ENCODE measurements around the gene ABL1. TPM values are rescaled to one million over a fixed set of nuclear protein-coding genes. Genes with fewer than 3 reads are reported as not detected.
A peak's percentile ranks its signal among the peaks of the same experiment; 100 is the strongest.

Gene ABL1
- total and polyA plus RNA-seq, 4 donors, result 12.8 to 98.7 (median 65.1) TPM

DNA sequence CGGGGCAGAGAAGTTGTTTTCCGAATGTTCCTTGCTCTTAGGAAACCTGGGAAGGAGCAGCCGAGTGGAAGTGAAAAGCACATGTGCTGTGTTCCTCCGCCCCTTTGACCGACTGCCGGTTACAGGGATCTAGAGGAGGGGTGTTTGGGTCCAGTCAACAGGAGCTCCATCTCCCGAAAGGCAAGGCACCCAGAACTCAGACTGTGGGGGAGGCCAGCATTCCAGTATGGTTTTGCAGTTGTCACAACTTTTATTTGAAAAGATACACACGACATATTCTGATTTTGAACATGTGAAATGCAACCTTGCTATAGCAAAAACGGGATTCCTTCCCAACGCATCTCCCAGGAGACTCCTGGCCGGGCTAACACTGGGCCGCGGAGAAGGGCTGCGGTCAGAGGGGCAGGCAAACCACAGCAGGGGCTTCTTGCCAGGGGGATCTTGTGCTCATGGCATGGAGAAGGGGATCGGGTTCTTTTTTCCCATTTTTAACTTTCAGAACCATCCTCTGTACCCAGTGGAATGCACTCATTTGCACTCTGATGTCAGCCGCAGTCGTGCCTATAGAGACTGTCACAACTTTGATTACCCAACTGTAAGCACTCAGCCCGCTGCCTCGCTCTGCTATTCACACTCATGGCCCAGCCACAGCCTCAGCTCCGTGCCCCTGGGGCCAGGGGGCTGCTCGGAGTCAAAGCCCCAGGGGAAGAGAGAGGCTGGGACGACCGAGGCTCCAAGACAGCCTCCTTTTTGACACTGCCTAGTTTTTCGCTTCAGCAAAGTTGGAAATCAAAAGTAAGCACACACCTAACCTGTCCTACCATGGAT lies 57.6 kb downstream of the ABL1 start:
- Histone ChIP-seq H3K4me1 (ENCODE audit: control insufficient read depth in 1 of 2, insufficient read depth in 2 of 2, low read length in 2 of 2) (no peaks in the 10 kb centered on the region), H3K4me3 (ENCODE audit: low read length in 2 of 2) (no peak overlapping the region), H3K36me3 (ENCODE audit: control insufficient read depth in 1 of 2, insufficient read depth in 2 of 2, low read length in 1 of 2) (peaks cover 0 to 10% of the 10 kb centered on the region in 2 donors), H3K27ac (ENCODE audit: low read depth in 1 of 2, low read length in 2 of 2) (no peak overlapping the region), H3K27me3 (ENCODE audit: control insufficient read depth in 1 of 2, insufficient read depth in 2 of 2, low read length in 1 of 2) (no peaks in the 10 kb centered on the region), H3K9me3 (ENCODE audit: control insufficient read depth, low read length) (no peaks in the 10 kb centered on the region)
- intact Hi-C loops (cut with DNase I), result no loop called here
- DNase-seq (no peak), ATAC-seq (ENCODE audit: low FRiP score) (no peak)
- 64 to 72% methylated on average over 24 of the region's 24 CpGs for WGBS, 2 donors

DNA sequence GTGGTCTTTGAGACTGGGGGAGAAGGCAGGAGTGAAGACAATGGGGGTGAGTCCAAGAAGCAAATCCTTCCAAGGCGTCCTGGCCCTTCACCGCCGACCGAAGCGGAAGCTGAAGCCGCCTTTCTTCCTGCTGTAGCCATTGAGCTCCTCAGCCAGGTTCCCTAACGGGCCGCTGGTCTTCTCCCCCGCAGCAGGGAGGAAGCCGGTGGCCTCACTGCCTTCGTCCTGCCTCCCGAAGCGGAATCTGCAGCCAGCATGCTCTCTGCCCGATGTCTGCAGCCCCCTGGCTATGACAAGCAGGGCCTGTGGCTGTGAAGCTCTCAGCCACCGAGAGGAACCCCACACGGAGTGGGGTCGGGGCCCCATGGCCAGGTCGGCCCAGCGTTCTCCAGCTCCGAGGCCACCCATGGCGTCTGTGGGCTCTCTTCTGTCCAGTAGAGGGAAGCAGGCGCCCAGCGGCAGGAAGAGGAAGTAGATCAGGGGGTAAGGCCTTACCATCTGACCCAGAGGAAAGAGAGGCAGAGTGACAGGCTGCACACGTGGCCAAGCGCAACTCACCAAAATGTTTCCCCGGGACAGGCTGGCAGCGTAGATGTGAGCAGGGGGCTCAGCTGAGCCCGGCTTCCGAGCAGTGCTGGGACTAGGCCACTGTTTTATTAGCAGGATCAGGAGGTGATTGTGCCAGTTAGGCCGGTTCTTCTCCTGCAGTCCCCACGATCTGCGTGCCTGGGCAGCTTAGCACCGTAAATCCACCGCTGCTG lies 58.5 kb downstream of the ABL1 start:
- Histone ChIP-seq H3K4me3 (ENCODE audit: low read length in 2 of 2) (no peak overlapping the region), H3K27me3 (ENCODE audit: control insufficient read depth in 1 of 2, insufficient read depth in 2 of 2, low read length in 1 of 2) (no peaks in the 10 kb centered on the region), H3K27ac (ENCODE audit: low read depth in 1 of 2, low read length in 2 of 2) (no peak overlapping the region), H3K9me3 (ENCODE audit: control insufficient read depth, low read length) (no peaks in the 10 kb centered on the region), H3K4me1 (ENCODE audit: control insufficient read depth in 1 of 2, insufficient read depth in 2 of 2, low read length in 2 of 2) (no peaks in the 10 kb centered on the region), H3K36me3 (ENCODE audit: control insufficient read depth in 1 of 2, insufficient read depth in 2 of 2, low read length in 1 of 2) (peaks cover 0 to 6% of the 10 kb centered on the region in 2 donors)
- ATAC-seq (ENCODE audit: low FRiP score) (no peak), DNase-seq (peak; percentile 79 to 85)
- intact Hi-C loops (cut with DNase I), result no loop called here
- WGBS, 2 donors, result 80 to 81% methylated on average over 33 to 34 of the region's 34 CpGs

DNA sequence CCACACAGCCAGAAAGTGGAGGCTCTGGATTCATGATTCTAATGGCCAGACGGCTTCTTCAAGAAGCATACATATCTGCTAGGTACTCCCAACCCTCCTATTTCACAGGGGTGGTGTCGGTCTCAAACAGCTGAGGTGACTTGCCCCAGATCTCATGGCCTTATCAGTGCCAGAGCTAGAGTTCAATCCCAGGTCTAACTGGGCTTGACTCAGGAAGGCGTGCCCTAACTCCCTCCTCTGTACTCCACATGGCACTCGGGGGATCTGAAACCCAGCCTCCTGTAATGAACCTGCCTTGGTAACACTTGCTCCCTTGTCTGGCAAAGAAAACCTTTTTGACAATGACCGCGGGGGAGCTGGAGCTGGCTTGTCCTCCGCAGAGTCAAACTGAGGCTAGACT lies 59.5 kb downstream of the ABL1 start:
- H3K36me3 ChIP-seq (ENCODE audit: control insufficient read depth in 1 of 2, insufficient read depth in 2 of 2, low read length in 1 of 2), result peaks cover 0 to 6% of the 10 kb centered on the region in 2 donors
- no peaks in the 10 kb centered on the region for H3K4me1 ChIP-seq (ENCODE audit: control insufficient read depth in 1 of 2, insufficient read depth in 2 of 2, low read length in 2 of 2)
- no peaks in the 10 kb centered on the region for H3K27me3 ChIP-seq (ENCODE audit: control insufficient read depth in 1 of 2, insufficient read depth in 2 of 2, low read length in 1 of 2)
- H3K9me3 ChIP-seq (ENCODE audit: control insufficient read depth, low read length), result no peaks in the 10 kb centered on the region
- H3K27ac ChIP-seq (ENCODE audit: low read depth in 1 of 2, low read length in 2 of 2), result no peak overlapping the region
- intact Hi-C loops (cut with DNase I), result no loop called here
- H3K4me3 ChIP-seq (ENCODE audit: low read length in 2 of 2), result no peak overlapping the region
- DNase-seq (no peak), ATAC-seq (ENCODE audit: low FRiP score) (no peak)
- 64 to 71% methylated on average over 7 of the region's 7 CpGs for WGBS, 2 donors

DNA sequence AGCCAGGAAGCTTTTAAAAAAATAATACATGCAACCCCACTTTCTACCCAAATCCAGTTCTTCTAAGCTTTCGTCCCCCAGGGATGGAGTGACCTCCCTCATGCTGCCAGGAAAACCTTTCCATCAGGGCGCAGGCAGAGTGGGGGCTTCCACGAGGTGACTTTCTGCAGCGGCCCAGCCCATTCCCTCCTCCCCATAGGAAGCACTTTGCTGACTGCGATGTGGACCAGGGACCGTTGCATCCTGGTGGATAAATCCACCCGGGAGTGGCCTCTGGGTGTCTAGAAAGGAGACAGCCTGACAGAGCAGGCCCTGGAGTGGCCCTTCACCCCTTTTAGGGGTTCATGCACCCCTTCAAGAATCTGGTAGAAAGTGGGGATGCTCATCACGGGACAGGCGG lies 60.0 kb downstream of the ABL1 start:
- no peak for ATAC-seq (ENCODE audit: low FRiP score)
- H3K27ac ChIP-seq (ENCODE audit: low read depth in 1 of 2, low read length in 2 of 2), result no peak overlapping the region
- no peak overlapping the region for H3K4me3 ChIP-seq (ENCODE audit: low read length in 2 of 2)
- peaks cover 0 to 5% of the 10 kb centered on the region in 2 donors for H3K36me3 ChIP-seq (ENCODE audit: control insufficient read depth in 1 of 2, insufficient read depth in 2 of 2, low read length in 1 of 2)
- no peaks in the 10 kb centered on the region for H3K27me3 ChIP-seq (ENCODE audit: control insufficient read depth in 1 of 2, insufficient read depth in 2 of 2, low read length in 1 of 2)
- intact Hi-C loops (cut with DNase I), result no loop called here
- no peak for DNase-seq
- H3K9me3 ChIP-seq (ENCODE audit: control insufficient read depth, low read length), result no peaks in the 10 kb centered on the region
- 47 to 51% methylated on average over 9 of the region's 9 CpGs for WGBS, 2 donors
- no peaks in the 10 kb centered on the region for H3K4me1 ChIP-seq (ENCODE audit: control insufficient read depth in 1 of 2, insufficient read depth in 2 of 2, low read length in 2 of 2)

DNA sequence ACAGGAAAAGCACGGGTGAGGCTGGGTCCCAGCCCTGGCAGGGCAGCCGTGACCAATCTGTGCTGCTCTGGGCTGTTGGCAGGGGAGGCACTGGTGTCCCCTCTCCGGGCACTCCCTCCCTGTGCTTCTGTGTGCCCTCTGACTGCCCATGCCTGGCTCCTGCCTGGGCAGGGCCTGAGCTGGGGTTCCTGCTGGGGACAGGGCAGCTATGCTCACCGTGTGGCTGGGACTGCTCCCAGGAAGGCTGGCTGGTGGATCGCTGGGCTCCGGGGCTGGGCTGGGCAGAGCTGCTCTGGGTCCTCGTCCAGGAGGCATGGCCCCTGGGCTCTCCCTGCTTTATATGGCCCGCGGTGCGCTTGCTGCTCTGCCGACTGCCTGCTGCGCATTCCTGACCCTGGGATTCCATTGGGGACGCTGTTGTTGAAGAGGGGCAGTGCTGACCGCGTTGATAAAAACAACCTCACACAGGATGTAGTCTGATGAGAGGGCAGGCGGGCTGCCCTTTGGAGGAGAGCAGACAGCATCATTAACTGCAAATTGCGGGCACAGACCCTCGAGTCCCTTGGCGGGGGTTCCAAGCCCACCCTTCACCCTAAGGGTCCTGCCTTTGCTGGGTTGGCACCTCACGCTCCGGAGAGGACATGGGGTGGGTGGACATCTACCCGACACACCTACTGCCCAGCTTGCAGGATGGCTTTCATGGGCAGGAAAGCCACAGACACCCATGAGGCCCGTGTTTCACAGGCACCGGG lies 60.6 kb downstream of the ABL1 start:
- DNase-seq, result peak in 1 of 2 donors; percentile 76
- no peaks in the 10 kb centered on the region for H3K9me3 ChIP-seq (ENCODE audit: control insufficient read depth, low read length)
- no peaks in the 10 kb centered on the region for H3K27me3 ChIP-seq (ENCODE audit: control insufficient read depth in 1 of 2, insufficient read depth in 2 of 2, low read length in 1 of 2)
- H3K4me1 ChIP-seq (ENCODE audit: control insufficient read depth in 1 of 2, insufficient read depth in 2 of 2, low read length in 2 of 2), result no peaks in the 10 kb centered on the region
- intact Hi-C loops (cut with DNase I), result no loop called here
- ATAC-seq (ENCODE audit: low FRiP score), result peak; percentile 31
- H3K4me3 ChIP-seq (ENCODE audit: low read length in 2 of 2), result no peak overlapping the region
- peaks cover 0 to 2% of the 10 kb centered on the region in 2 donors for H3K36me3 ChIP-seq (ENCODE audit: control insufficient read depth in 1 of 2, insufficient read depth in 2 of 2, low read length in 1 of 2)
- no peak overlapping the region for H3K27ac ChIP-seq (ENCODE audit: low read depth in 1 of 2, low read length in 2 of 2)
- WGBS, 2 donors, result 39 to 40% methylated on average over 24 of the region's 24 CpGs

DNA sequence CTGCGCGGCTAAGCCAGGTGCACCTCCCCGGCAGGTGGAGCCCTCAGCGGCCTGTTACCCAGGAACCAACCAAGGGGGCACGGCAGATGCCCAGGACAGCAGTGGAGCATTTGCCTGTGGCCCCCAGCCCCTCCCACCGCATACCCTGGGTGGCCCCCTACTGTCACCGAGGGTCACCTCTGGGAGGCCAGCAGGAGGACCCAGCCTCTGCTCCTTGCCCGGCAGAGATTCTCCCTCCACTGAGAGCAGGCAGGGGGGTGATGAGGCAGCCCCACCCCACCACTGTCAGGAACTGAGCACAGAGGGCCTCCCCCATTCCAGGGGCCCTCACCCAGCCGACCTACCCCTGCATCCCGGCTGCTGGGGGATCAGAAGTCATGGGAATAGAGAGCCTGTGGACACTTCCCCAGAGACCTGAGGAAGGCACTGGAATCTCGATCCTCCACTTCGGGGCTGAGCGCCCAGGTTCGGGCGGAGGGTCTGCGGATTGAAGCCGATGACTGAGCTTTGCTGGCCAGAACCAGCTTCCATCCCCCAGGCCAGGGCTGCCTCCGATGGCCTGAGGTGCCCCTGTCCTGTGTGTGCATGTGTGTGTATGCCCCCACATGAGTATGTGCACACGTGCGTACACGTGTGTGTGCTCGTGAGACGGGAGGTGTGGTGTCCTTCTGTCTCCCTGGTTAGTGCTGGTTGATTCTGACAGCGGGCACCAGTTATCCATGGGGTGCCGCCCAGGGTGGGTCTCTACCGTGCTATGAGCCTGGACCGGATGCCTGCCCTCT lies 61.4 kb downstream of the ABL1 start, which contains the start of gene QRFP:
TSS of gene QRFP (minus strand) at position 580 of the 782 bp plus-strand sequence. CDS start 2,974 bp downstream, outside the sequence.
- no peak for ATAC-seq (ENCODE audit: low FRiP score)
- no peaks in the 10 kb centered on the region for H3K9me3 ChIP-seq (ENCODE audit: control insufficient read depth, low read length)
- no peaks in the 10 kb centered on the region for H3K27me3 ChIP-seq (ENCODE audit: control insufficient read depth in 1 of 2, insufficient read depth in 2 of 2, low read length in 1 of 2)
- 71 to 75% methylated on average over 27 of the region's 27 CpGs for WGBS, 2 donors
- H3K4me1 ChIP-seq (ENCODE audit: control insufficient read depth in 1 of 2, insufficient read depth in 2 of 2, low read length in 2 of 2), result no peaks in the 10 kb centered on the region
- no peak within 1 kb of the TSS for H3K4me3 ChIP-seq (ENCODE audit: low read length in 2 of 2)
- no peak within 1 kb of the TSS for H3K27ac ChIP-seq (ENCODE audit: low read depth in 1 of 2, low read length in 2 of 2)
- H3K36me3 ChIP-seq (ENCODE audit: control insufficient read depth in 1 of 2, insufficient read depth in 2 of 2, low read length in 1 of 2), result peaks cover 0 to 2% of the 10 kb centered on the region in 2 donors
- intact Hi-C loops (cut with DNase I), result no loop called here
- no peak for DNase-seq

DNA sequence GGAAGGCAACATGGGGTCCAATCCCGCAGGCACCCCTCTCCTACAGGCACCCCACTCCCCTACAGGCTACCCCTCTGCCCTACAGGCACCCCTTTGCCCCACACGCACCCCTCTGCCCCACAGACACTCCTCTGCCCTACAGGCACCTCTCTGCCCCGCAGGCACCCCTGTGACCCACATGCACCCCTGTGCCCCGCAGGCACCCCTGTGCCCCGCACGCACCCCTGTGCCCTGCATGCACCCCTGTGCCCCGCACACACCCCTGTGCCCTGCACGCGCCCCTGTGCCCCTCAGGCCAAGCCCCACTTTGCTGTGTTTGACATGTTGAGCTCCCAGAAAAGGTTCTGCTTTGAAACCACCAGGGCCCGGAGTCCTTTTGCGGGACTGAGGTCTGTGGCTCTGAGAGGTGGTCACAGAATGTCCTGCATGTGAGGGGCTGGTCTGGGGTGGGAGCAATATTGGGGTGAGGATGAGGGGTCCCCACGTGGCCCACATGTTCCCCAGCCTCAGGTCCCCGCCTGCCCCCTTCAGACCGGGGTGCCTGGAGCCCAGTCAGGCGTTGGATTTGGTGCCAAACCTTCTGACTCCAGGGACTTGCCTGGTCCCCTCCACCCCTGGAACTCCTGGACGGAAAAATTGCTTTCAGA lies 62.2 kb downstream of the ABL1 start:
- H3K4me3 ChIP-seq (ENCODE audit: low read length in 2 of 2), result no peak overlapping the region
- H3K9me3 ChIP-seq (ENCODE audit: control insufficient read depth, low read length), result no peaks in the 10 kb centered on the region
- H3K4me1 ChIP-seq (ENCODE audit: control insufficient read depth in 1 of 2, insufficient read depth in 2 of 2, low read length in 2 of 2), result no peaks in the 10 kb centered on the region
- peaks cover 0 to 2% of the 10 kb centered on the region in 2 donors for H3K36me3 ChIP-seq (ENCODE audit: control insufficient read depth in 1 of 2, insufficient read depth in 2 of 2, low read length in 1 of 2)
- intact Hi-C loops (cut with DNase I), result no loop called here
- H3K27ac ChIP-seq (ENCODE audit: low read depth in 1 of 2, low read length in 2 of 2), result no peak overlapping the region
- no peaks in the 10 kb centered on the region for H3K27me3 ChIP-seq (ENCODE audit: control insufficient read depth in 1 of 2, insufficient read depth in 2 of 2, low read length in 1 of 2)
- no peak for ATAC-seq (ENCODE audit: low FRiP score)
- 64 to 70% methylated on average over 16 of the region's 16 CpGs for WGBS, 2 donors
- no peak for DNase-seq

Data from aorta (tissue), 5 donors.